Esophagus muscularis mucosa (tissue), 4 donors: Measurements from ENCODE around the gene PPM1B. TPM values are rescaled to one million over a fixed set of nuclear protein-coding genes. Genes with fewer than 3 reads are reported as not detected.
"Not testable (repeated sequence)": the region's sequence is repeated elsewhere in the genome, so short reads cannot be mapped to it uniquely, and the experiment has no call there.

Experiments
- DNase-seq: peaks from one replicate; pipeline ENCODE4 v3.0.0-alpha.2; 2017; ENCODE audit errors: extremely low spot score
- H3K27ac ChIP-seq, 4 donors: fragments of 200-600 bp; sonication (generic); replicated peaks in 1 of 4; 1 replicate in 3 of 4; 2 replicates in 1 of 4; pipeline ENCODE4 v1.5.1; 2016 to 2019; ENCODE audit warnings: mild to moderate bottlenecking in 1 of 4
- H3K27me3 ChIP-seq, 4 donors: fragments of 200-600 bp; sonication (generic); one replicate each; pipeline versions ENCODE4 v1.5.1 to v1.6.0; 2016 to 2019
- H3K36me3 ChIP-seq, 4 donors: fragments of 200-600 bp; sonication (generic); one replicate each; pipeline ENCODE4 v1.5.1; 2016 to 2019
- H3K4me1 ChIP-seq, 4 donors: fragments of 200-600 bp; sonication (generic); one replicate each; pipeline ENCODE4 v1.5.1; 2016 to 2019
- H3K4me3 ChIP-seq, 4 donors: fragments of 200-600 bp; sonication (generic); 1 replicate in 2 of 4; 2 replicates in 2 of 4; pipeline ENCODE4 v1.5.1; 2016 to 2019; ENCODE audit warnings: mild to moderate bottlenecking in 4 of 4, moderate library complexity in 1 of 4
- H3K9me3 ChIP-seq, 4 donors: fragments of 200-600 bp; sonication (generic); 1 replicate in 3 of 4; 2 replicates in 1 of 4; pipeline ENCODE4 v1.5.1; 2016 to 2019
- EP300 ChIP-seq: sonication (generic); formaldehyde crosslinking; IDR thresholded peaks from one replicate; pipeline ENCODE4 v1.6.1; 2017; ENCODE audit warnings: antibody characterized with exemption
- POLR2A ChIP-seq: fragments of 450-650 bp; IDR thresholded peaks from one replicate; pipeline ENCODE4 v1.6.1; 2017; ENCODE audit warnings: antibody characterized with exemption, moderate library complexity, mild to moderate bottlenecking, low read depth
- POLR2AphosphoS5 ChIP-seq, 2 donors: sonication (generic); formaldehyde crosslinking; IDR thresholded peaks; one replicate each; pipeline ENCODE4 v1.6.1; 2017; ENCODE audit warnings: antibody characterized with exemption in 2 of 2
- WGBS: methylation state at CpG from one replicate; pipeline ENCODE4 v1.1.5; 2018; 5-methylcytosine and 5-hydroxymethylcytosine counted together
- intact Hi-C: fragments of 100-400 bp; cut with DNase I; formaldehyde crosslinking; loops from one replicate; pipeline ENCODE4 v1.15.1; 2023
- total RNA-seq, 4 donors: library from RNA; depleted of rRNA; stranded (reverse); fragments of >200 nt; gene quantifications; one replicate each; pipeline versions ENCODE4 v1.1.0 to v1.2.1, GENCODE V29; 2016
- TF ChIP-seq, protein P1 (sequence below), 3 experiments: fragments of 200-600 bp in 2 of 3; fragments of 450-650 bp in 1 of 3; sonication (generic) in 2 of 3; IDR thresholded peaks; one replicate each; pipeline ENCODE4 v1.5.1; 2017 to 2019; ENCODE audit warnings: antibody characterized with exemption in 3 of 3, mild to moderate bottlenecking in 2 of 3, moderate library complexity in 1 of 3

The PPM1B gene
- total RNA-seq, 4 donors from 2014 or later, result 61.4 to 92.7 (median 75.8) TPM

DNA sequence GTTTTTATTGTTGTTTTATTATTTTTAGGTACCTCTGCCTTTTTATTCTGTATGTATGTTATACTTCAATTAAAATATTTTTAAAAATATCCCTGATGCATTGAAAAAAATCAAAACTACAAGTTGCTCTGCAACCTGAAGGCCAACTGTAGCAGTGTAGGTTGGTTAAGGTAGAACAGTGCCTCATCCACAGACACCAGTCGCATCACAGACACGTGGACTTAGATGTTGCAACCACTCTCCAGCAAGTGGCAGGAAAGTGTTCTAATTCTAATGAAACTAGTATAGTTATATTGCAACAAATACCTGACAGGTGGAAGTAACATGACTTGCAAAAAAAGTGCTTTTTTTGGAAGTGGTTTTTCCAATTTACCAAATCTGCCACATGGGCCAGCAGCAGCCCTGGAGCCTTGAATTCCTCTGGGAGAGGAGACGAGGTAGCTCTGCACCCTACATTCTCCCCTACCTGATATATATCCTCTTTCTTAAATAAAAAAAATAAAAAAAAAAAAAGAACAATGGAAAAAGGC, 78.2 kb downstream of the PPM1B start:
- no peak overlapping the region for H3K27ac ChIP-seq
- DNase-seq, result no peak
- TF ChIP-seq EP300 (no peak), POLR2A (no peak), POLR2AphosphoS5 (IDR thresholded peaks at IDR 0.05) (no peak)
- TF ChIP-seq, protein P1, sequence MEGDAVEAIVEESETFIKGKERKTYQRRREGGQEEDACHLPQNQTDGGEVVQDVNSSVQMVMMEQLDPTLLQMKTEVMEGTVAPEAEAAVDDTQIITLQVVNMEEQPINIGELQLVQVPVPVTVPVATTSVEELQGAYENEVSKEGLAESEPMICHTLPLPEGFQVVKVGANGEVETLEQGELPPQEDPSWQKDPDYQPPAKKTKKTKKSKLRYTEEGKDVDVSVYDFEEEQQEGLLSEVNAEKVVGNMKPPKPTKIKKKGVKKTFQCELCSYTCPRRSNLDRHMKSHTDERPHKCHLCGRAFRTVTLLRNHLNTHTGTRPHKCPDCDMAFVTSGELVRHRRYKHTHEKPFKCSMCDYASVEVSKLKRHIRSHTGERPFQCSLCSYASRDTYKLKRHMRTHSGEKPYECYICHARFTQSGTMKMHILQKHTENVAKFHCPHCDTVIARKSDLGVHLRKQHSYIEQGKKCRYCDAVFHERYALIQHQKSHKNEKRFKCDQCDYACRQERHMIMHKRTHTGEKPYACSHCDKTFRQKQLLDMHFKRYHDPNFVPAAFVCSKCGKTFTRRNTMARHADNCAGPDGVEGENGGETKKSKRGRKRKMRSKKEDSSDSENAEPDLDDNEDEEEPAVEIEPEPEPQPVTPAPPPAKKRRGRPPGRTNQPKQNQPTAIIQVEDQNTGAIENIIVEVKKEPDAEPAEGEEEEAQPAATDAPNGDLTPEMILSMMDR (IDR thresholded peaks at IDR 0.05), result no peak
- H3K4me3 ChIP-seq, result no peak overlapping the region
- peaks cover 0 to 17% (median 10%) of the 10 kb centered on the region in 4 donors for H3K4me1 ChIP-seq
- 95% methylated on average over 3 of the region's 3 CpGs for WGBS
- H3K27me3 ChIP-seq, result no peaks in the 10 kb centered on the region
- no peaks in the 10 kb centered on the region for H3K9me3 ChIP-seq
- H3K36me3 ChIP-seq, result no peaks in the 10 kb centered on the region
- intact Hi-C loops, result no loop called here

DNA sequence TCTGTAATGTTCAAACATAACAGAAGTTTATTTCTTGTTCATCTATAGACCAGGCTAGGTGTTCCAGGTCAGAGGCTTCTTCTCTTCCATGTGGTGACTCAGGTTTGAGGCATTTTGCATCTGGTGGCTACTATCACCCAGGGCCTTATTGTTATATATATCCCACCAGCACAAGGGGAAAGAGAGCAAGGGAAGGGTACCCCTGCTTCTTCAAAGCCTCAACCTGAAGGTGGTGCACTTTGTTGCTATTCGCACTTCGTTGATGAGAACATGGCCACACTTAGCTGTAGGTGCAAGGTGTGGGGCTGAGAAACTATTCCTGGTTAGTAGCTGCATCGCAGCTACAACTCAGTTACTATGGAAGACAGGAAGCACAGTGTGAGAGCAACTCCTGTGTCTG, 79.2 kb downstream of the PPM1B start:
- no peaks in the 10 kb centered on the region for H3K27me3 ChIP-seq
- H3K9me3 ChIP-seq, result no peaks in the 10 kb centered on the region
- intact Hi-C loops, result no loop called here
- H3K27ac ChIP-seq, result no peak overlapping the region
- H3K36me3 ChIP-seq, result no peaks in the 10 kb centered on the region
- no peak for DNase-seq
- H3K4me1 ChIP-seq, result peaks cover 0 to 17% (median 10%) of the 10 kb centered on the region in 4 donors
- H3K4me3 ChIP-seq, result no peak overlapping the region
- 85% methylated on average over 3 of the region's 3 CpGs for WGBS
- TF ChIP-seq POLR2AphosphoS5 (IDR thresholded peaks at IDR 0.05) (peak in 1 of 2 donors; percentile 10), EP300 (no peak)

GRCh38 chr2:44249269-44249668, 80.6 kb downstream of the PPM1B start:
- H3K36me3 ChIP-seq, H3K9me3 ChIP-seq, DNase-seq, H3K27ac ChIP-seq, H3K4me3 ChIP-seq, intact Hi-C loops, H3K27me3 ChIP-seq: not testable (repeated sequence)
- H3K4me1 ChIP-seq, result peaks cover 0 to 10% (median 7%) of the 10 kb centered on the region in 4 donors
- 98% methylated on average over 6 of the region's 6 CpGs for WGBS

- no peaks in the 10 kb centered on the region for H3K9me3 ChIP-seq
- no peak for DNase-seq
These were observed 81.7 kb downstream of the PPM1B start for GRCh38 chr2:44250376-44250775.

GRCh38 chr2:44254023-44254422, 85.3 kb downstream of the PPM1B start:
- H3K36me3 ChIP-seq, result no peaks in the 10 kb centered on the region
- H3K9me3 ChIP-seq, result no peaks in the 10 kb centered on the region
- H3K4me3 ChIP-seq, result no peak overlapping the region
- H3K27ac ChIP-seq, result no peak overlapping the region
- intact Hi-C loops, result no loop called here
- H3K27me3 ChIP-seq, result no peaks in the 10 kb centered on the region
- TF ChIP-seq EP300, result no peak
- TF ChIP-seq, protein P1 (IDR thresholded peaks at IDR 0.05), result no peak
- TF ChIP-seq POLR2AphosphoS5 (IDR thresholded peaks at IDR 0.05), result no peak
- TF ChIP-seq POLR2A, result no peak
- WGBS, result 93% methylated on average over 2 of the region's 2 CpGs
- no peak for DNase-seq
- H3K4me1 ChIP-seq, result no peaks in the 10 kb centered on the region

More at GRCh38 chr2:44250376-44250775, 81.7 kb downstream of the PPM1B start:
- no peaks in the 10 kb centered on the region for H3K36me3 ChIP-seq
- intact Hi-C loops, result no loop called here
- H3K27ac ChIP-seq, result no peak overlapping the region
- 74% methylated on average over 3 of the region's 3 CpGs for WGBS
- H3K27me3 ChIP-seq, result no peaks in the 10 kb centered on the region
- no peaks in the 10 kb centered on the region for H3K4me1 ChIP-seq
- no peak overlapping the region for H3K4me3 ChIP-seq
- TF ChIP-seq POLR2AphosphoS5 (IDR thresholded peaks at IDR 0.05) (no peak), POLR2A (no peak), EP300 (no peak)
- TF ChIP-seq, protein P1 (IDR thresholded peaks at IDR 0.05), result no peak

DNA sequence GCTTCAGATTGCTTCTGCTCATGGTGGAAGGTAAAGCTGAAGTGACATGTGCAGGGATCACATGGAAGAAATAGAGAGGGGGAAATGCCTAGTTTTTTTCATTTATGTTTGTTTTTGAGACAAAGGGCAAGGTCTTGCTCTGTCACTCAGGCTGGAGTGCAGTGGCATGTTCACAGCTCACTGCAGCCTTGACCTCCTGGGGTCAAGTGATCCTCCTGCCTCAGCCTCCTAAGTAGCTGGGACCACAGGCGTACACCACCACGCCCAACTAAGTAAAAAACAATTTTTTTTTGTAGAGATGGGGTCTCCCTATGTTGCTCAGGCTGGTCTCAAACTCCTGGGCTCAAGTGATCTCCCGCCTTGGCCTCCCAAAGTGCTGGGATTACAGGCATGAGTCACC, 87.0 kb downstream of the PPM1B start:
- H3K27ac ChIP-seq, H3K4me3 ChIP-seq, DNase-seq, H3K36me3 ChIP-seq, intact Hi-C loops, H3K9me3 ChIP-seq, H3K4me1 ChIP-seq, H3K27me3 ChIP-seq: not testable (repeated sequence)
- 97% methylated on average over 2 of the region's 3 CpGs for WGBS

GRCh38 chr2:44257802-44258201, 89.1 kb downstream of the PPM1B start:
- DNase-seq, H3K36me3 ChIP-seq, H3K27ac ChIP-seq, H3K4me3 ChIP-seq, H3K4me1 ChIP-seq, H3K27me3 ChIP-seq, intact Hi-C loops, H3K9me3 ChIP-seq: not testable (repeated sequence)
- 93% methylated on average over 1 of the region's 1 CpG for WGBS
